Omental fat pad (tissue), 4 donors: ENCODE measurements around the gene NOS1. TPM values are rescaled to one million over a fixed set of nuclear protein-coding genes. Genes with fewer than 3 reads are reported as not detected.

Source experiments
- ATAC-seq: fragments of 150-250 bp; one replicate; pipeline ENCODE4 v1.9.1; 2016; ENCODE audit warnings: mild to moderate bottlenecking, moderate library complexity; ENCODE audit not compliant: low FRiP score
- DNase-seq: peaks from one replicate; pipeline ENCODE4 v3.0.0-alpha.2; 2019; ENCODE audit warnings: low spot score
- CTCF ChIP-seq, 3 donors: fragments of 450-650 bp; IDR thresholded peaks; one replicate each; pipeline ENCODE4 v1.5.1; 2016 to 2017; ENCODE audit warnings: antibody characterized with exemption in 3 of 3, mild to moderate bottlenecking in 3 of 3, moderate library complexity in 2 of 3
- total RNA-seq, 4 donors: library from RNA; depleted of rRNA; stranded (reverse); fragments of >200 nt; gene quantifications; one replicate each; pipeline ENCODE4 v1.1.0, GENCODE V29; 2016

NOS1 gene
- total RNA-seq, 4 donors from 2014 or later: under 0.01 to 1.4 (median 0.11) TPM

GRCh38 chr12:117171499-117172162, 189.8 kb downstream of the NOS1 start:
- DNase-seq (no peak), ATAC-seq (no peak)
- no peak for TF ChIP-seq CTCF (IDR thresholded peaks at IDR 0.05)

- ATAC-seq (no peak), DNase-seq (no peak)
- no peak for TF ChIP-seq CTCF (IDR thresholded peaks at IDR 0.05)
Measured at GRCh38 chr12:117169548-117169947, 191.9 kb downstream of the NOS1 start.

DNA sequence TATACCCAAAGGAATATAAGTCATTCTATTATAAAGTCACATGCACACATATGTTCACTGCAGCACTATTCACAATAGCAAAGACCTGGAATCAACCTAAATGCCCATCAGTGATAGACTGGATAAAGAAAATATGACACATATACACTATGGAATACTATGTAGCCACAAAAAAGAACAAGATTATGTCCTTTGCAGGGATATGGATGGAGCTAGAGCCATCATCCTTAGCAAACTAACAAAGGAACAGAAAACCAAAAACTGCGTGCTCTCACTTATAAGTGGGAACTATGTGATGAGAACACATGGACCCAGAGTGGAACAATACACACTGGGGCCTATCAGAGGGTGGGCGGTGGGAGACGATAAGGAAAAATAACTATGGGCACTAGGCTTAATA, 192.4 kb downstream of the NOS1 start:
- ATAC-seq (no peak), DNase-seq (no peak)
- TF ChIP-seq CTCF (IDR thresholded peaks at IDR 0.05): no peak

GRCh38 chr12:117167769-117168168, 193.7 kb downstream of the NOS1 start:
- no peak for TF ChIP-seq CTCF (IDR thresholded peaks at IDR 0.05)
- ATAC-seq: no peak
- DNase-seq: no peak

GRCh38 chr12:117166107-117166506, 195.3 kb downstream of the NOS1 start:
- DNase-seq (no peak), ATAC-seq (no peak)
- TF ChIP-seq CTCF (IDR thresholded peaks at IDR 0.05): no peak

- DNase-seq (no peak), ATAC-seq (no peak)
- no peak for TF ChIP-seq CTCF (IDR thresholded peaks at IDR 0.05)
Measured at GRCh38 chr12:117165342-117165741, 196.1 kb downstream of the NOS1 start.

DNA sequence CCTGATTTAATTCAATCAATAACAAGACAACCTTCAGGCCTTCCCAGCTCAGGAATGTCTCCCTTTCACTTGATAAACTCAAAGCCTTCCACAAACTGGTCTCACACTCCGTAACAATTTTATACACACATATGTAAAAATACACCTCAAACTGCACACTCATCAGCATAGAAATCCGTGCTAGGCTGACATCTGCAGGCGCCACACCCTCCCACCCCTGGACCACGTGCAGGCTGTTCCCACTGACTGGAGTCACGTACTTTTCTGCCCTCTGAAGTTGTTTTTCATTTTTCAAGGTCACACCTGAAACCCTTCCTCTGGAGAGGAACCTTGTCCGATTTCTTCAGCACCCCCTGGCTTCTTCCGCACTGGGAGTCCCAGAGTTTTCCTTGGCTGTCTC, 198.8 kb downstream of the NOS1 start:
- DNase-seq (no peak), ATAC-seq (no peak)
- TF ChIP-seq CTCF (IDR thresholded peaks at IDR 0.05): no peak
